Keratinocyte (primary cell): ENCODE results near the gene WNT7B. TPM values are rescaled to one million over a fixed set of nuclear protein-coding genes. Genes with fewer than 3 reads are reported as not detected.
A peak's percentile ranks its signal among the peaks of the same experiment; 100 is the strongest.

Experiments
- DNase-seq: peaks from one replicate; pipeline ENCODE4 v3.0.0-alpha.2; 2011; ENCODE audit warnings: low read depth, missing footprints, low spot score
- FAIRE-seq: peaks from 2 replicates; lab custom pipeline; 2011; peaks lifted over from hg19 to GRCh38; lab: Jason Lieb, UNC
- H2AFZ ChIP-seq: 2 replicates; pipeline ENCODE4 v1.6.0; 2012; ENCODE audit warnings: low read length, control low read depth, inconsistent platforms; ENCODE audit not compliant: control insufficient read depth
- H3K27ac ChIP-seq: 2 replicates; pipeline ENCODE4 v1.5.1; 2011; ENCODE audit warnings: low read length; ENCODE audit not compliant: control insufficient read depth, insufficient read depth
- H3K27me3 ChIP-seq: 3 replicates; pipeline ENCODE4 v1.6.0; 2011; ENCODE audit warnings: low read length; ENCODE audit not compliant: control insufficient read depth, insufficient read depth; ENCODE audit errors: extremely low read depth
- H3K36me3 ChIP-seq, 2 experiments: 2 replicates in 1 of 2; 3 replicates in 1 of 2; pipeline ENCODE4 v1.5.1; 2011; ENCODE audit warnings: low read length in 2 of 2, mild to moderate bottlenecking in 1 of 2; ENCODE audit not compliant: control insufficient read depth in 2 of 2, insufficient read depth in 2 of 2; ENCODE audit errors: extremely low read depth in 1 of 2
- H3K4me1 ChIP-seq: 3 replicates; pipeline ENCODE4 v1.5.1; 2011; ENCODE audit warnings: low read length; ENCODE audit not compliant: control insufficient read depth, insufficient read depth; ENCODE audit errors: extremely low read depth
- H3K4me2 ChIP-seq: 3 replicates; pipeline ENCODE4 v1.6.0; 2011; ENCODE audit warnings: low read depth, low read length; ENCODE audit not compliant: control insufficient read depth, insufficient read depth; ENCODE audit errors: extremely low read depth
- H3K4me3 ChIP-seq, 3 experiments: fragments of 200-600 bp in 1 of 3; sonication (generic) in 1 of 3; 2 replicates in 2 of 3; 3 replicates in 1 of 3; pipeline ENCODE4 v1.5.1; 2011 to 2016; ENCODE audit warnings: low read length in 3 of 3, mild to moderate bottlenecking in 3 of 3, control low read depth in 2 of 3, inconsistent platforms in 1 of 3, low read depth in 1 of 3, mixed read lengths in 1 of 3, mixed run types in 1 of 3, moderate library complexity in 1 of 3; ENCODE audit not compliant: control insufficient read depth in 2 of 3, insufficient read depth in 2 of 3; ENCODE audit errors: extremely low read depth in 1 of 3
- H3K79me2 ChIP-seq: 2 replicates; pipeline ENCODE4 v1.6.0; 2012; ENCODE audit warnings: low read length; ENCODE audit not compliant: control insufficient read depth, insufficient read depth
- H3K9ac ChIP-seq: 3 replicates; pipeline ENCODE4 v1.6.0; 2011; ENCODE audit warnings: low read length; ENCODE audit not compliant: control insufficient read depth, insufficient read depth; ENCODE audit errors: extremely low read depth
- H3K9me1 ChIP-seq: 3 replicates; pipeline ENCODE4 v1.6.0; 2011; ENCODE audit warnings: low read length; ENCODE audit not compliant: control insufficient read depth, insufficient read depth; ENCODE audit errors: extremely low read depth
- H3K9me3 ChIP-seq: 2 replicates; pipeline ENCODE4 v1.5.1; 2012; ENCODE audit warnings: low read depth, low read length; ENCODE audit not compliant: control insufficient read depth
- H4K20me1 ChIP-seq: 3 replicates; pipeline ENCODE4 v1.6.0; 2011; ENCODE audit warnings: low read length; ENCODE audit not compliant: control insufficient read depth, insufficient read depth; ENCODE audit errors: extremely low read depth
- CTCF ChIP-seq, 3 experiments: IDR thresholded peaks in 1 of 3; conservative IDR thresholded peaks in 1 of 3; optimal IDR thresholded peaks in 1 of 3; 2 replicates in 2 of 3; 3 replicates in 1 of 3; pipeline versions ENCODE3 to v1.5.1; 2011; ENCODE audit warnings: low read length in 3 of 3, mild to moderate bottlenecking in 3 of 3, moderate library complexity in 2 of 3, control low read depth in 1 of 3, inconsistent platforms in 1 of 3; ENCODE audit not compliant: insufficient read depth in 2 of 3; ENCODE audit errors: extremely low read depth in 1 of 3
- EZH2 ChIP-seq: IDR thresholded peaks from one replicate; pipeline ENCODE4 v1.6.1; 2012; ENCODE audit warnings: inconsistent platforms, mild to moderate bottlenecking, low read length, moderate library complexity
- dilution Hi-C: fragments of 300-500 bp; cut with MboI; formaldehyde crosslinking; loops from one replicate; pipeline ENCODE4 v1.7.0; 2020; ENCODE audit warnings: low sequenced_read_pairs; ENCODE audit not compliant: extremely low pct_ligation_motif_present
- polyA plus RNA-seq, 5 experiments: library from polyadenylated mRNA; depleted of rRNA in 3 of 5; stranded (reverse) in 3 of 5; stranded (forward) in 1 of 5; unstranded in 1 of 5; fragments of >200 nt; gene quantifications; 1 replicate in 1 of 5; 2 replicates in 3 of 5; 3 replicates in 1 of 5; pipeline versions ENCODE4 v1.2.1 to v1.2.3, GENCODE V29; 2011 to 2012; ENCODE audit warnings: missing spikeins in 2 of 5, low read depth in 1 of 5, low replicate concordance in 1 of 5

WNT7B gene
- polyA plus RNA-seq, 1 donor (not counting 4 experiments of a cell fraction or from before 2014, with no cell fraction given): 1.7 TPM

- Histone ChIP-seq H3K79me2 (no peaks in the 10 kb centered on the region), H3K9me1 (no peaks in the 10 kb centered on the region), H3K9ac (peak overlapping the region; percentile 93), H3K27me3 (no peaks in the 10 kb centered on the region), H2AFZ (no peak overlapping the region), H3K9me3 (no peaks in the 10 kb centered on the region), H3K27ac (peak overlapping the region; percentile 98), H3K4me2 (peak overlapping the region; percentile 90), H4K20me1 (no peaks in the 10 kb centered on the region), H3K4me1 (peaks cover 53% of the 10 kb centered on the region), H3K4me3 (peak overlapping the region in 1 of 3 experiments; percentile 7), H3K36me3 (no peaks in the 10 kb centered on the region)
- dilution Hi-C loops: no loop called here
- no peak for TF ChIP-seq CTCF (optimal IDR thresholded peaks at IDR 0.05 in 1 of 3, IDR thresholded peaks at IDR 0.05 in 1 of 3, conservative IDR thresholded peaks at IDR 0.05 in 1 of 3; ENCODE audit: extremely low read depth in 1 of 3, insufficient read depth in 2 of 3, low read length in 3 of 3)
- TF ChIP-seq EZH2: no peak
- DNase-seq (no peak), FAIRE-seq (no peak)
These were observed 31.3 kb upstream of the WNT7B start for GRCh38 chr22:46008291-46008690.

GRCh38 chr22:46007848-46008261 is 30.9 kb upstream of the WNT7B start:
- FAIRE-seq (peak; percentile 60), DNase-seq (peak; percentile 62)
- H3K4me1 ChIP-seq: peaks cover 48% of the 10 kb centered on the region
- H3K9me1 ChIP-seq: no peaks in the 10 kb centered on the region
- no peak overlapping the region for H2AFZ ChIP-seq
- peak overlapping the region in 2 of 3 experiments; percentile 53 to 64 for H3K4me3 ChIP-seq
- peak overlapping the region; percentile 90 for H3K4me2 ChIP-seq
- no peaks in the 10 kb centered on the region for H3K79me2 ChIP-seq
- no peaks in the 10 kb centered on the region for H4K20me1 ChIP-seq
- TF ChIP-seq EZH2 (no peak), CTCF (optimal IDR thresholded peaks at IDR 0.05 in 1 of 3, IDR thresholded peaks at IDR 0.05 in 1 of 3, conservative IDR thresholded peaks at IDR 0.05 in 1 of 3; ENCODE audit: extremely low read depth in 1 of 3, insufficient read depth in 2 of 3, low read length in 3 of 3) (peak in 2 of 3 experiments; percentile 5 to 11)
- H3K27me3 ChIP-seq: no peaks in the 10 kb centered on the region
- dilution Hi-C loops: no loop called here
- no peaks in the 10 kb centered on the region for H3K36me3 ChIP-seq
- peak overlapping the region; percentile 93 for H3K9ac ChIP-seq
- H3K27ac ChIP-seq: peak overlapping the region; percentile 98
- H3K9me3 ChIP-seq: no peaks in the 10 kb centered on the region
